ENCODE data around the gene SLC35B1. TPM values are rescaled to one million over a fixed set of nuclear protein-coding genes. Genes with fewer than 3 reads are reported as not detected.

SLC35B1 gene
- total RNA-seq, 2 experiments from 2014 or later = 51.2 to 51.4 TPM

GRCh38 chr17:49753959-49754391 is 46.2 kb upstream of the SLC35B1 start:
- DNase-seq (ENCODE audit: low spot score) = no peak
- TF ChIP-seq EZH2phosphoT487 (IDR thresholded peaks at IDR 0.05; ENCODE audit: borderline replicate concordance, low read depth, low read length) (no peak), CTCF (conservative IDR thresholded peaks at IDR 0.05; ENCODE audit: low read length) (no peak)
- peaks cover 72% of the 10 kb centered on the region for H3K4me1 ChIP-seq (ENCODE audit: insufficient read depth, low read length, poor library complexity, severe bottlenecking)
- no peaks in the 10 kb centered on the region for H4K20me1 ChIP-seq (ENCODE audit: insufficient read depth, low read length)
- CTCF ChIA-PET (ENCODE audit: unreplicated experiment) = no interaction called here
- H3K4me2 ChIP-seq (ENCODE audit: low read length) = peak overlapping the region; percentile 47
- intact Hi-C loops (cut with micrococcal nuclease; ENCODE audit: unreplicated experiment) = no loop called here
- H3K27ac ChIP-seq (ENCODE audit: low read depth, low read length, poor library complexity, severe bottlenecking) = peak overlapping the region; percentile 52
- no peaks in the 10 kb centered on the region for H3K9me3 ChIP-seq (ENCODE audit: low read length)
- no peaks in the 10 kb centered on the region for H3K9me2 ChIP-seq (ENCODE audit: insufficient read depth, low read length)
- no TSS peak for BruUV-seq (replicated peaks)
- H3K36me3 ChIP-seq (ENCODE audit: insufficient read depth, low read length) = peaks cover 50% of the 10 kb centered on the region
- POLR2A ChIA-PET = interaction anchor here (2.5 kb wide), 1 partner anchor 9 kb away, joined by 17 read pairs; the partner anchor contains the start of gene FAM117A
- H3K4me3 ChIP-seq (ENCODE audit: low read depth, low read length, poor library complexity, severe bottlenecking) = no peak overlapping the region
- H3K79me2 ChIP-seq (ENCODE audit: insufficient read depth, low read depth, low read length) = peaks cover 88% of the 10 kb centered on the region
- H2AFZ ChIP-seq (ENCODE audit: low read length) = no peak overlapping the region

- Histone ChIP-seq H3K4me1 (ENCODE audit: insufficient read depth, low read length, poor library complexity, severe bottlenecking) (peaks cover 82% of the 10 kb centered on the region), H3K4me2 (ENCODE audit: low read length) (peak overlapping the region; percentile 43), H3K36me3 (ENCODE audit: insufficient read depth, low read length) (peaks cover 47% of the 10 kb centered on the region), H3K9me2 (ENCODE audit: insufficient read depth, low read length) (no peaks in the 10 kb centered on the region), H2AFZ (ENCODE audit: low read length) (no peak overlapping the region), H3K4me3 (ENCODE audit: low read depth, low read length, poor library complexity, severe bottlenecking) (no peak overlapping the region), H3K79me2 (ENCODE audit: insufficient read depth, low read depth, low read length) (peaks cover 89% of the 10 kb centered on the region), H3K9me3 (ENCODE audit: low read length) (no peaks in the 10 kb centered on the region), H4K20me1 (ENCODE audit: insufficient read depth, low read length) (no peaks in the 10 kb centered on the region), H3K27ac (ENCODE audit: low read depth, low read length, poor library complexity, severe bottlenecking) (peak overlapping the region; percentile 52)
- TF ChIP-seq EZH2phosphoT487 (IDR thresholded peaks at IDR 0.05; ENCODE audit: borderline replicate concordance, low read depth, low read length) = no peak
- no peak for TF ChIP-seq CTCF (conservative IDR thresholded peaks at IDR 0.05; ENCODE audit: low read length)
- CTCF ChIA-PET (ENCODE audit: unreplicated experiment) = no interaction called here
- no peak for DNase-seq (ENCODE audit: low spot score)
- no TSS peak for BruUV-seq (replicated peaks)
- intact Hi-C loops (cut with micrococcal nuclease; ENCODE audit: unreplicated experiment) = no loop called here
- POLR2A ChIA-PET = interaction anchor here (0.6 to 2.5 kb wide), 4 partner anchors 9 to 45 kb away, joined by 3 to 17 read pairs (median 4); partner anchors contain the start of genes FAM117A and SLC35B1
Observed at GRCh38 chr17:49752508-49752907, 44.7 kb upstream of the SLC35B1 start.

GRCh38 chr17:49749730-49750129 is 42.0 kb upstream of the SLC35B1 start:
- Histone ChIP-seq H4K20me1 (ENCODE audit: insufficient read depth, low read length) (no peaks in the 10 kb centered on the region), H3K4me2 (ENCODE audit: low read length) (peak overlapping the region; percentile 91), H3K27ac (ENCODE audit: low read depth, low read length, poor library complexity, severe bottlenecking) (peak overlapping the region; percentile 94), H2AFZ (ENCODE audit: low read length) (no peak overlapping the region), H3K4me3 (ENCODE audit: low read depth, low read length, poor library complexity, severe bottlenecking) (no peak overlapping the region), H3K36me3 (ENCODE audit: insufficient read depth, low read length) (peaks cover 36% of the 10 kb centered on the region), H3K79me2 (ENCODE audit: insufficient read depth, low read depth, low read length) (peaks cover 84% of the 10 kb centered on the region), H3K9me3 (ENCODE audit: low read length) (no peaks in the 10 kb centered on the region), H3K4me1 (ENCODE audit: insufficient read depth, low read length, poor library complexity, severe bottlenecking) (peaks cover 93% of the 10 kb centered on the region), H3K9me2 (ENCODE audit: insufficient read depth, low read length) (no peaks in the 10 kb centered on the region)
- no TSS peak for BruUV-seq (replicated peaks)
- CTCF ChIA-PET (ENCODE audit: unreplicated experiment) = interaction anchor here (0.6 to 1.0 kb wide), 2 partner anchors 12 kb away, joined by 4 to 5 read pairs; no protein-coding TSS in a partner anchor
- POLR2A ChIA-PET = interaction anchor here (1.1 to 5.4 kb wide), 3 partner anchors 10 to 38 kb away, joined by 3 to 124 read pairs (median 5); partner anchors contain the start of gene FAM117A
- intact Hi-C loops (cut with micrococcal nuclease; ENCODE audit: unreplicated experiment) = loop anchor here (2.0 to 10.0 kb wide), 2 partner anchors 13 to 535 kb away; partner anchors contain the start of genes ABI3 and GNGT2
- no peak for DNase-seq (ENCODE audit: low spot score)
- TF ChIP-seq CTCF (conservative IDR thresholded peaks at IDR 0.05; ENCODE audit: low read length) (no peak), EZH2phosphoT487 (IDR thresholded peaks at IDR 0.05; ENCODE audit: borderline replicate concordance, low read depth, low read length) (no peak)

Data from OCI-LY7 (cell line).